ENCODE results near the gene CSNK1G1. TPM values are rescaled to one million over a fixed set of nuclear protein-coding genes. Genes with fewer than 3 reads are reported as not detected.
"Not testable (repeated sequence)": the region's sequence is repeated elsewhere in the genome, so short reads cannot be mapped to it uniquely, and the experiment has no call there.

CSNK1G1 gene
- total RNA-seq, 1 donor, result 37.6 TPM

DNA sequence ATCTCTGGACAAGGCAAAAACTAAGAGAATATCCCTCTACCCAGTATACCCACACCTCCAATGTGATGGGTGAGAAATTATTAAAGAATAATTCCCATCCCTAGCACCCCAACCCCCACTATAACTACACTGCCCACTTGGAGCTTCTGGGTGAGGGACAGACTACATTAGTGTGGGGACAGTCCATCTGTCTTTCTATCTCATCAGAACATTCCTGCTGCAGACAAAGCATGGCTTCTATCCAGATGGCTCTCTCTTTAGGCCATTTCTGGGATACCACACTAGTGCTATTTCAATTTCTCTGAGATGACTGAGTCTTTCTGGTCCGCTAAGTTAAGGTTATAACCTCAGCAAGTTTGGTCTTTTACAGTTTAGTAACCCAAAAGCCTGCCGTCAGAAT is 6.6 kb downstream of the CSNK1G1 start:
- H3K4me3 ChIP-seq (ENCODE audit: low read depth, low read length), result no peak overlapping the region
- TF ChIP-seq, protein P1, sequence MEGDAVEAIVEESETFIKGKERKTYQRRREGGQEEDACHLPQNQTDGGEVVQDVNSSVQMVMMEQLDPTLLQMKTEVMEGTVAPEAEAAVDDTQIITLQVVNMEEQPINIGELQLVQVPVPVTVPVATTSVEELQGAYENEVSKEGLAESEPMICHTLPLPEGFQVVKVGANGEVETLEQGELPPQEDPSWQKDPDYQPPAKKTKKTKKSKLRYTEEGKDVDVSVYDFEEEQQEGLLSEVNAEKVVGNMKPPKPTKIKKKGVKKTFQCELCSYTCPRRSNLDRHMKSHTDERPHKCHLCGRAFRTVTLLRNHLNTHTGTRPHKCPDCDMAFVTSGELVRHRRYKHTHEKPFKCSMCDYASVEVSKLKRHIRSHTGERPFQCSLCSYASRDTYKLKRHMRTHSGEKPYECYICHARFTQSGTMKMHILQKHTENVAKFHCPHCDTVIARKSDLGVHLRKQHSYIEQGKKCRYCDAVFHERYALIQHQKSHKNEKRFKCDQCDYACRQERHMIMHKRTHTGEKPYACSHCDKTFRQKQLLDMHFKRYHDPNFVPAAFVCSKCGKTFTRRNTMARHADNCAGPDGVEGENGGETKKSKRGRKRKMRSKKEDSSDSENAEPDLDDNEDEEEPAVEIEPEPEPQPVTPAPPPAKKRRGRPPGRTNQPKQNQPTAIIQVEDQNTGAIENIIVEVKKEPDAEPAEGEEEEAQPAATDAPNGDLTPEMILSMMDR (IDR thresholded peaks at IDR 0.05; ENCODE audit: insufficient read depth, low read depth, low read length), result no peak
- no peak for DNase-seq (ENCODE audit: low read depth)

DNA sequence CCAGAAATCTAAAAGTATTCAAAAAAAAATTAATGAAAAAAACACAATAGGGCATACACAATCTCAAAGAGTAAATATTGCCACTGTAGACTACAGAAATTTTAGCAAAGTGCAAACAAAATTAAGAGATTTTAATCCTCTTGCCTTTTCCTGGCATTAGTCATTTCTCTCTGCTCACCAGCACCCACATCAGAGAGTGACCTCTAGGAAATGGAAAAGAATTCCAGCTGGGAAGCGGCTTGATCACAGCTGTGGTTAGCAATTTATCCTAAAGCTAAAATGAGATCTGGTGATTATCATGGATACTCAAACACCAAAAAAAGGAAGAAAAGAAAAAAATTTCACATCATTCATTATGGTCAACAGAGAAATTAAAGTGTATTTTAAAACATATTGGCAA is 7.5 kb downstream of the CSNK1G1 start:
- TF ChIP-seq, protein P1 (IDR thresholded peaks at IDR 0.05; ENCODE audit: insufficient read depth, low read depth, low read length), result no peak
- H3K4me3 ChIP-seq (ENCODE audit: low read depth, low read length), result no peak overlapping the region
- DNase-seq (ENCODE audit: low read depth), result peak; percentile 54

DNA sequence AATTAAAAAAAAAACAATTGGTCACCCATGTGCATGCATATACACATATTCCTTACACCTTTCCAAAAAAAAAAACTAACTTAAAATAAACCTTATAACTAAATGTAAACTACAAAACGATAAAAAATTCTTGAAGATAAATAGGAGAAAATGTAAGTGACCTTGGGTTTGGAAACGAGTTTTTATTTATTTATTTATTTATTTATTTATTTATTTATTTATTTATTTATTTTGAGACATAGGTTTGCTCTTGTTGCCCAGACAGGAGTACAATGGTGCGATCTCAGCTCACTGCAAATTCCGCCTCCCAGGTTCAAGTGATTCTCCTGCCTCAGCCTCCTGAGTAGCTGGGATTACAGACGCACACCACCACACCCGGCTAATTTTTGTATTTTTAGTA is 9.7 kb downstream of the CSNK1G1 start:
- H3K4me3 ChIP-seq (ENCODE audit: low read depth, low read length); DNase-seq (ENCODE audit: low read depth): not testable (repeated sequence)

DNA sequence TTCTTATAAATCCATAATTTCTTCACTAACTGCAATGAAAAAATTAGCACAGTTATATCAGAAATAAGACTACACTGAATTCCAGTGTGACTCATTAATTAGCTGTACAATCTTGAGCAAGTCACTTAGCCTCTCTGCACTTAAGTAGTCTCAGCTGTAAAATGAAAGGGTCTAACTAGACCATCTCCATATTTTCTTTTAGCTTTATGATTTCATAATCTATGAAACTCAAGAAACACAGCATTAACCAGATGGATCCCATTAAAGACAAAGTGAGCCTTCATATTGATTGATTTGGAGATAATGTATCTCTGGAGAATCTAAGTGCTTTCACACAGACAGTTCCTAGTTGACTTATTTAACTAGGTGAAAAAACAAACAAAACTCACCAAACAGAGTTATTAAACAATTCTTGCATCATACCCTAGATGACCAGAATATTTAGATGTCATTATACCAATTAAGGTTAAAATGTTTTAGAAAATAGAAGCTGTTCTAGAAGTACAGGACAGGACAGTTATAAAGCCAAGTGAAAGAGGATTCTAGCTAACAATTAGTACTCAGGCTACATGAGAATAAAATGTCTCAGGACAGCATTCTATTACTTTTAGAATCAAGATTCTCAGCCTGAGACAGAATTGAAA is 11.2 kb downstream of the CSNK1G1 start:
- TF ChIP-seq, protein P1 (IDR thresholded peaks at IDR 0.05; ENCODE audit: insufficient read depth, low read depth, low read length), result no peak
- DNase-seq (ENCODE audit: low read depth), result peak; percentile 72
- no peak overlapping the region for H3K4me3 ChIP-seq (ENCODE audit: low read depth, low read length)

DNA sequence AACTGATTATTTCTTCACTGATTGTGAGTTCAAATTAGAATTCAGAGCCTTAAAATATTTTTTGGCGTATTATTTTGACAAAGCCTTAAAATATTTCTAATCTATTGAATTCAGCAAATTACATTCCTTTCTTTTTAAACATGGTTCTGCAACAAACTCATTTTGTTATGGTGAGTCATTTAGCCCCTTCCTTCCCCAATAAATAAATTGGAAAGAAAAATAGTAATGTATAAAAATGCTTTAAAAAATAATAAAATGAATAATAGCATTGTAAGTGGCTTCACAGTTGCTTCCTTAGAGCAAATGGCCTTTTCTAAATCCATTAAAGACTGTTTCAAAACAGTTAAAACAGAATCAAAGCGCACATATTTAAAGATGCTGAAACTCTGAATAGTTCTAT is 12.1 kb downstream of the CSNK1G1 start:
- TF ChIP-seq, protein P1 (IDR thresholded peaks at IDR 0.05; ENCODE audit: insufficient read depth, low read depth, low read length), result no peak
- no peak overlapping the region for H3K4me3 ChIP-seq (ENCODE audit: low read depth, low read length)
- no peak for DNase-seq (ENCODE audit: low read depth)

DNA sequence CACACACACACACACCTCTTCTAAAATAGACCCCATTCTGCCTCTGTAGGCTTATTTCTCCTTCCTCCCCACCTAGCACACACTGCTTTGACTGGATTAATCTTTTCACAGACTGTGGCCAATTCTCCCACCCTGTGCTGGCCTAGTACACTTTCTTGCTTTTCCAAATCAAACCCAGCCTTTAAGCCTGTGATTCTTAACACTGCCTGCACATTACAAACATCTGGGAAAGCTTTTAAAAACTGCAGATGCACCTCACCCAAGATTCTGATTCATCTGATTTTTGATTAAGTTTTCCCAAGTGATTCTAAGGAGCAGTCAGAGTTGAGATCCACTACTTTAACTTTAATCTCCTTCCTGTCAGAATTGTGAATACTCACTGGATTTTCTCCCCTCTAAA is 12.8 kb downstream of the CSNK1G1 start:
- no peak for DNase-seq (ENCODE audit: low read depth)
- TF ChIP-seq, protein P1 (IDR thresholded peaks at IDR 0.05; ENCODE audit: insufficient read depth, low read depth, low read length), result no peak
- no peak overlapping the region for H3K4me3 ChIP-seq (ENCODE audit: low read depth, low read length)

DNA sequence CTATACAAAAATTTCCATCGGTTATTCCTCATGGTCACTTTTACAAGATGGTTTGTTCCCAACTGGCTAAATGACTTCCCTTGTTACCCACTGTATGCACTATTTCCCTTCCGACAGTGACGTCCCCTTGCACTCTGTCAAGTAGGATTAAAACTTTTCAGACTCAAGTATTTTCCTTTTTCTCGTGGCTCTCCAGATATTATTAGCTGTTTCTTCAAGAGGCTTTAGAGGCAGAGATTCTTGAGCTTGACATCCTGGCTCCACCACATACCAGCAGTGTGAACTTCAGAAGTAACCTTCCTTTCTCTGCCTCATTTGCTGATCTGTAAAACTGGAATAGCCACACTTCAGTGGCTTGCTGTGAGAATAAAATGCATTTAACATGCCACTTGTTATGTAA is 14.0 kb downstream of the CSNK1G1 start:
- no peak overlapping the region for H3K4me3 ChIP-seq (ENCODE audit: low read depth, low read length)
- DNase-seq (ENCODE audit: low read depth), result no peak
- TF ChIP-seq, protein P1 (IDR thresholded peaks at IDR 0.05; ENCODE audit: insufficient read depth, low read depth, low read length), result no peak
